H1 (cell line): Measurements from ENCODE around the gene PDE1C. TPM values are rescaled to one million over a fixed set of nuclear protein-coding genes. Genes with fewer than 3 reads are reported as not detected.

Experiments used
- CTCF ChIA-PET: fragments of 300-600 bp; sonication (Branson Sonifier 250); formaldehyde crosslinking; loops from one replicate; lab custom pipeline; 2021; ENCODE audit not compliant: partially characterized antibody; lab: Charles Lee
- POLR2A ChIA-PET: fragments of 300-600 bp; sonication (Branson Sonifier 250); formaldehyde crosslinking; loops from one replicate; lab custom pipeline; 2021; ENCODE audit warnings: inconsistent platforms; ENCODE audit not compliant: partially characterized antibody; lab: Charles Lee
- DNase-seq, 2 experiments: peaks; one replicate each; pipeline versions ENCODE4 v3.0.0 to v3.0.0-alpha.2; 2010 to 2022; ENCODE audit warnings: low spot score in 2 of 2, low read depth in 1 of 2, mixed read lengths in 1 of 2
- FAIRE-seq: peaks from 2 replicates; lab custom pipeline; 2011; peaks lifted over from hg19 to GRCh38; lab: Jason Lieb, UNC
- H2AFZ ChIP-seq: 2 replicates; pipeline ENCODE4 v1.8.1; 2012; ENCODE audit warnings: low read length, inconsistent platforms
- H2AK5ac ChIP-seq: 2 replicates; pipeline ENCODE4 v1.6.1; 2013; ENCODE audit warnings: low read depth, low read length
- H2BK120ac ChIP-seq: replicated peaks from 2 replicates; pipeline ENCODE3; 2013; ENCODE audit warnings: low read depth, low read length, inconsistent platforms
- H2BK12ac ChIP-seq: 2 replicates; pipeline ENCODE4 v1.6.1; 2013; ENCODE audit warnings: low read depth, low read length
- H2BK15ac ChIP-seq: 2 replicates; pipeline ENCODE4 v1.6.1; 2013; ENCODE audit warnings: low read length
- H2BK20ac ChIP-seq: 2 replicates; pipeline ENCODE4 v1.6.1; 2013; ENCODE audit warnings: low read length
- H2BK5ac ChIP-seq: 2 replicates; pipeline ENCODE4 v1.6.1; 2013; ENCODE audit warnings: low read depth, low read length
- H3K14ac ChIP-seq: 2 replicates; pipeline ENCODE4 v1.6.1; 2013; ENCODE audit warnings: inconsistent platforms; ENCODE audit not compliant: insufficient read length
- H3K18ac ChIP-seq: 2 replicates; pipeline ENCODE4 v1.6.1; 2013; ENCODE audit warnings: low read length; ENCODE audit errors: extremely low read depth
- H3K23ac ChIP-seq: 2 replicates; pipeline ENCODE4 v1.6.1; 2013; ENCODE audit warnings: inconsistent platforms; ENCODE audit not compliant: insufficient read length
- H3K23me2 ChIP-seq: 2 replicates; pipeline ENCODE4 v1.6.1; 2013; ENCODE audit warnings: low read depth, low read length
- H3K27ac ChIP-seq: 2 replicates; pipeline ENCODE4 v1.6.1; 2011; ENCODE audit warnings: low read depth, low read length, inconsistent platforms
- H3K27me3 ChIP-seq, 4 experiments: replicated peaks in 1 of 4; 1 replicate in 1 of 4; 2 replicates in 3 of 4; pipeline versions ENCODE4 v1.6.1 to v1.8.1; 2011 to 2013; ENCODE audit warnings: low read length in 3 of 4, mild to moderate bottlenecking in 3 of 4, inconsistent platforms in 2 of 4, mixed read lengths in 2 of 4, moderate library complexity in 1 of 4; ENCODE audit not compliant: control insufficient read depth in 3 of 4, insufficient read depth in 3 of 4; ENCODE audit errors: extremely low read depth in 1 of 4
- H3K36me3 ChIP-seq, 4 experiments: 2 replicates each; pipeline versions ENCODE4 v1.6.1 to v1.8.1; 2011 to 2013; ENCODE audit warnings: mild to moderate bottlenecking in 4 of 4, low read length in 3 of 4, moderate library complexity in 2 of 4, control low read depth in 1 of 4, inconsistent platforms in 1 of 4; ENCODE audit not compliant: insufficient read depth in 4 of 4, control insufficient read depth in 2 of 4
- H3K4ac ChIP-seq: replicated peaks from 2 replicates; pipeline ENCODE3; 2013; ENCODE audit warnings: low read length, low read depth, mixed read lengths, inconsistent platforms; ENCODE audit not compliant: insufficient read length
- H3K4me1 ChIP-seq, 4 experiments: replicated peaks in 1 of 4; 1 replicate in 1 of 4; 2 replicates in 3 of 4; pipeline versions ENCODE4 v1.6.1 to v1.8.1; 2011 to 2013; ENCODE audit warnings: low read length in 3 of 4, inconsistent platforms in 2 of 4, mixed read lengths in 1 of 4; ENCODE audit not compliant: insufficient read depth in 4 of 4, control insufficient read depth in 3 of 4
- H3K4me2 ChIP-seq, 2 experiments: 2 replicates each; pipeline versions ENCODE4 v1.6.1 to v1.8.1; 2011 to 2013; ENCODE audit warnings: low read depth in 2 of 2, low read length in 2 of 2, control low read depth in 1 of 2, inconsistent platforms in 1 of 2, mild to moderate bottlenecking in 1 of 2; ENCODE audit not compliant: insufficient read depth in 1 of 2
- H3K4me3 ChIP-seq, 4 experiments: fragments of 200-600, 300-600 bp in 1 of 4; sonication (generic), shearing (Covaris generic), sonication (Bioruptor Twin) in 1 of 4; 2 replicates each; pipeline versions ENCODE4 v1.5.1 to v1.8.1; 2011 to 2016; ENCODE audit warnings: low read length in 4 of 4, low read depth in 3 of 4, control low read depth in 2 of 4, inconsistent platforms in 2 of 4, mild to moderate bottlenecking in 2 of 4, mixed read lengths in 1 of 4, moderate library complexity in 1 of 4; ENCODE audit not compliant: insufficient read depth in 2 of 4; ENCODE audit errors: extremely low read depth in 1 of 4
- H3K56ac ChIP-seq: replicated peaks from 2 replicates; pipeline ENCODE3; 2013; ENCODE audit warnings: low read depth, mild to moderate bottlenecking, mixed read lengths, low read length, inconsistent platforms; ENCODE audit not compliant: insufficient read length
- H3K79me1 ChIP-seq: 2 replicates; pipeline ENCODE4 v1.6.1; 2013; ENCODE audit warnings: low read depth, low read length, control low read depth
- H3K79me2 ChIP-seq, 2 experiments: 2 replicates each; pipeline versions ENCODE4 v1.6.1 to v1.8.1; 2012 to 2013; ENCODE audit warnings: low read length in 2 of 2, mild to moderate bottlenecking in 2 of 2, inconsistent platforms in 1 of 2; ENCODE audit not compliant: insufficient read depth in 2 of 2, control insufficient read depth in 1 of 2
- H3K9ac ChIP-seq, 4 experiments: replicated peaks in 1 of 4; 1 replicate in 1 of 4; 2 replicates in 3 of 4; pipeline versions ENCODE4 v1.6.1 to v1.8.1; 2011 to 2013; ENCODE audit warnings: low read depth in 3 of 4, low read length in 3 of 4, control low read depth in 2 of 4, mild to moderate bottlenecking in 2 of 4, moderate library complexity in 2 of 4, inconsistent platforms in 1 of 4; ENCODE audit errors: extremely low read depth in 1 of 4
- H3K9me3 ChIP-seq, 2 experiments: 2 replicates each; pipeline versions ENCODE4 v1.6.1 to v1.8.1; 2012 to 2013; ENCODE audit warnings: mild to moderate bottlenecking in 2 of 2, moderate library complexity in 2 of 2, control low read depth in 1 of 2, inconsistent platforms in 1 of 2, low read depth in 1 of 2, low read length in 1 of 2, mixed read lengths in 1 of 2; ENCODE audit not compliant: insufficient read depth in 2 of 2
- H4K20me1 ChIP-seq, 2 experiments: replicated peaks in 1 of 2; 2 replicates each; pipeline versions ENCODE3 to v1.8.1; 2011 to 2013; ENCODE audit warnings: inconsistent platforms in 2 of 2, low read length in 2 of 2, mild to moderate bottlenecking in 1 of 2; ENCODE audit not compliant: insufficient read depth in 2 of 2, control insufficient read depth in 1 of 2
- H4K5ac ChIP-seq: 2 replicates; pipeline ENCODE4 v1.6.1; 2013; ENCODE audit warnings: low read length, low read depth, mixed read lengths, inconsistent platforms; ENCODE audit not compliant: insufficient read length
- H4K8ac ChIP-seq: 2 replicates; pipeline ENCODE4 v1.8.0; 2013; ENCODE audit warnings: mild to moderate bottlenecking, moderate library complexity, low read length, inconsistent platforms; ENCODE audit not compliant: insufficient read depth; ENCODE audit errors: extremely low read depth
- H4K91ac ChIP-seq: replicated peaks from 2 replicates; pipeline ENCODE3; 2013; ENCODE audit warnings: low read length, mixed read lengths, inconsistent platforms; ENCODE audit not compliant: insufficient read length
- BCL11A ChIP-seq, 2 experiments: IDR thresholded peaks; one replicate each; pipeline ENCODE4 v1.6.1; 2011; ENCODE audit warnings: low read depth in 2 of 2, low read length in 2 of 2, mild to moderate bottlenecking in 2 of 2
- CBX5 ChIP-seq: fragments of 300-800, 300-1000 bp; sonication (generic); IDR thresholded peaks from 2 replicates; pipeline ENCODE4 v1.7.1; 2016; ENCODE audit warnings: antibody characterized with exemption, low read length, low read depth
- CHD1 ChIP-seq: IDR thresholded peaks from 2 replicates; pipeline ENCODE4 v1.6.1; 2012; ENCODE audit warnings: low read depth, low read length, improper control_type of control experiment
- CTBP2 ChIP-seq: IDR thresholded peaks from 2 replicates; pipeline ENCODE4 v1.7.0; 2011; ENCODE audit warnings: borderline replicate concordance, mild to moderate bottlenecking, moderate library complexity, mixed read lengths, low read length; ENCODE audit not compliant: insufficient read depth, insufficient read length
- GABPA ChIP-seq: IDR thresholded peaks from 2 replicates; pipeline ENCODE4 v1.6.1; 2011; ENCODE audit warnings: mild to moderate bottlenecking, low read length, moderate library complexity, borderline replicate concordance; ENCODE audit not compliant: insufficient read depth
- HDAC2 ChIP-seq, 2 experiments: fragments of 300-600 bp in 1 of 2; sonication (generic) in 1 of 2; IDR thresholded peaks; 2 replicates each; pipeline ENCODE4 v1.6.1; 2011 to 2012; ENCODE audit warnings: low read depth in 2 of 2, low read length in 2 of 2, mild to moderate bottlenecking in 2 of 2, moderate library complexity in 2 of 2, borderline replicate concordance in 1 of 2, inconsistent platforms in 1 of 2
- KDM5A ChIP-seq: fragments of 200-600 bp; IDR thresholded peaks from 2 replicates; pipeline ENCODE4 v1.7.1; 2012; ENCODE audit warnings: mild to moderate bottlenecking, low read length, inconsistent platforms, mixed read lengths
- POLR2AphosphoS5 ChIP-seq: IDR thresholded peaks from 2 replicates; pipeline ENCODE4 v1.6.1; 2011; ENCODE audit warnings: low read depth, low read length
- SAP30 ChIP-seq: fragments of 300-600 bp; sonication (generic); IDR thresholded peaks from 2 replicates; pipeline ENCODE4 v1.7.1; 2012; ENCODE audit warnings: low read length, moderate library complexity, mild to moderate bottlenecking, inconsistent platforms; ENCODE audit not compliant: insufficient read depth, insufficient replicate concordance
- SIX5 ChIP-seq: IDR thresholded peaks from 2 replicates; pipeline ENCODE4 v1.6.1; 2011; ENCODE audit warnings: mild to moderate bottlenecking, low read depth, low read length
- SP4 ChIP-seq: IDR thresholded peaks from 2 replicates; pipeline ENCODE4 v1.6.1; 2012; ENCODE audit warnings: low read length, inconsistent platforms
- SUZ12 ChIP-seq: fragments of 200-600 bp; sonication (generic); IDR thresholded peaks from 2 replicates; pipeline ENCODE4 v1.6.1; 2012; ENCODE audit warnings: mild to moderate bottlenecking, inconsistent platforms, low read length, moderate library complexity, mixed read lengths
- TAF1 ChIP-seq: IDR thresholded peaks from 2 replicates; pipeline ENCODE4 v1.6.1; 2011; ENCODE audit warnings: mild to moderate bottlenecking, low read depth, low read length
- TEAD4 ChIP-seq: IDR thresholded peaks from 2 replicates; pipeline ENCODE4 v1.6.1; 2012; ENCODE audit warnings: low read depth, low read length, inconsistent platforms, mixed read lengths
- WGBS, 2 experiments: shearing (Covaris generic) in 1 of 2; methylation state at CpG; one replicate each; pipeline versions ENCODE4 v1.1.6 to v1.1.7; 2013 to 2015; ENCODE audit warnings: low lambda C conversion rate in 2 of 2, mixed read lengths in 2 of 2, inconsistent platforms in 1 of 2, low coverage in 1 of 2, missing lambda C conversion rate in 1 of 2; ENCODE audit not compliant: insufficient replicate concordance in 2 of 2, insufficient coverage in 1 of 2, insufficient read length in 1 of 2; ENCODE audit errors: extremely low coverage in 1 of 2, missing lambda C conversion rate in 1 of 2; 5-methylcytosine and 5-hydroxymethylcytosine counted together
- polyA plus RNA-seq, 7 experiments: library from polyadenylated mRNA; depleted of rRNA in 3 of 7; stranded (reverse) in 5 of 7; unstranded in 2 of 7; fragments of >200 nt in 5 of 7; fragments of 200-250 nt in 2 of 7; gene quantifications; 1 replicate in 5 of 7; 2 replicates in 1 of 7; 4 replicates in 1 of 7; pipeline versions ENCODE4 v1.2.1 to v1.2.3, GENCODE V29; 2011 to 2013; ENCODE audit warnings: missing spikeins in 2 of 7, mixed read lengths in 2 of 7
- total RNA-seq: library from RNA; stranded (reverse); fragmentation: NEBNext Ultra II Directional; extraction: Animal tissue kit (Norgen Biotek cat#: 25700); gene quantifications from 2 replicates; pipeline ENCODE4 v1.2.1, GENCODE V29; 2021

The PDE1C gene
- total and polyA plus RNA-seq, 2 of the 8 experiments (the other 6 are each of a cell fraction or from before 2014, with no cell fraction given): 0.11 to 1.1 TPM

- Histone ChIP-seq H3K36me3 (no peaks in the 10 kb centered on the region), H3K27me3 (peaks cover 6 to 20% (median 13%) of the 10 kb centered on the region in 4 experiments), H3K4me3 (no peak overlapping the region), H2BK20ac (no peak overlapping the region), H4K91ac (no peak overlapping the region), H3K4ac (no peak overlapping the region), H4K5ac (no peak overlapping the region), H3K18ac (no peak overlapping the region), H3K9ac (no peak overlapping the region), H2AK5ac (no peak overlapping the region), H2BK15ac (no peak overlapping the region), H2AFZ (no peak overlapping the region), H3K9me3 (no peaks in the 10 kb centered on the region), H2BK12ac (no peak overlapping the region), H3K23ac (no peak overlapping the region), H3K79me1 (no peaks in the 10 kb centered on the region), H3K79me2 (no peaks in the 10 kb centered on the region), H2BK120ac (no peak overlapping the region), H3K4me1 (no peaks in the 10 kb centered on the region), H4K8ac (no peak overlapping the region), H3K23me2 (no peaks in the 10 kb centered on the region; the same call in 1 of the 2 replicates), H3K4me2 (no peak overlapping the region), H3K14ac (no peak overlapping the region), H4K20me1 (no peaks in the 10 kb centered on the region), H3K56ac (no peak overlapping the region), H2BK5ac (no peak overlapping the region), H3K27ac (no peak overlapping the region)
- DNase-seq (no peak), FAIRE-seq (no peak)
- ChIA-PET POLR2A (no interaction called here), CTCF (no interaction called here)
- 85% methylated on average over 2 of the region's 2 CpGs; no CpG with 5 or more reads in 1 of the 2 experiments for WGBS, 2 experiments
- TF ChIP-seq CTBP2 (no peak), SP4 (no peak), CBX5 (no peak), KDM5A (no peak), POLR2AphosphoS5 (no peak), TEAD4 (no peak), TAF1 (no peak), HDAC2 (IDR thresholded peaks at IDR 0.05; ENCODE audit: borderline replicate concordance in 1 of 2, low read depth in 2 of 2, low read length in 2 of 2) (no peak), SUZ12 (no peak), SIX5 (no peak), SAP30 (no peak), BCL11A (IDR thresholded peaks at IDR 0.05; ENCODE audit: low read depth in 2 of 2, low read length in 2 of 2) (no peak), GABPA (no peak), CHD1 (no peak)
Observed at GRCh38 chr7:31852462-31852861, 217.7 kb downstream of the PDE1C start.
